ENCODE measurements around the gene PICALM.

GRCh38 chr11:86091086-86091485 is 22.2 kb upstream of the PICALM start:
- TF ChIP-seq EZH2 (IDR thresholded peaks at IDR 0.05; ENCODE audit: borderline replicate concordance, low read depth, low read length, severe bottlenecking) (no peak), CTCF (IDR thresholded peaks at IDR 0.05; ENCODE audit: borderline replicate concordance, extremely low read depth, low read length, poor library complexity, severe bottlenecking) (no peak)
